C4-2B (cell line): Measurements from ENCODE around the gene CELSR1.
"Not testable (repeated sequence)": the region's sequence is repeated elsewhere in the genome, so short reads cannot be mapped to it uniquely, and the experiment has no call there.

Experiments used
- H3K27ac ChIP-seq: fragments of 450-650 bp; 2 replicates; pipeline ENCODE4 v1.5.1; 2017
- ZFX ChIP-seq: fragments of 450-650 bp; IDR thresholded peaks from 2 replicates; pipeline ENCODE4 v1.6.1; 2017
- TF ChIP-seq, protein P1 (sequence below): fragments of 450-650 bp; conservative IDR thresholded peaks from 2 replicates; pipeline ENCODE4 v1.5.1; 2017; ENCODE audit warnings: mild to moderate bottlenecking

CELSR1 gene

GRCh38 chr22:46410291-46410808 is 127.1 kb downstream of the CELSR1 start:
- TF ChIP-seq ZFX, result no peak
- TF ChIP-seq, protein P1, sequence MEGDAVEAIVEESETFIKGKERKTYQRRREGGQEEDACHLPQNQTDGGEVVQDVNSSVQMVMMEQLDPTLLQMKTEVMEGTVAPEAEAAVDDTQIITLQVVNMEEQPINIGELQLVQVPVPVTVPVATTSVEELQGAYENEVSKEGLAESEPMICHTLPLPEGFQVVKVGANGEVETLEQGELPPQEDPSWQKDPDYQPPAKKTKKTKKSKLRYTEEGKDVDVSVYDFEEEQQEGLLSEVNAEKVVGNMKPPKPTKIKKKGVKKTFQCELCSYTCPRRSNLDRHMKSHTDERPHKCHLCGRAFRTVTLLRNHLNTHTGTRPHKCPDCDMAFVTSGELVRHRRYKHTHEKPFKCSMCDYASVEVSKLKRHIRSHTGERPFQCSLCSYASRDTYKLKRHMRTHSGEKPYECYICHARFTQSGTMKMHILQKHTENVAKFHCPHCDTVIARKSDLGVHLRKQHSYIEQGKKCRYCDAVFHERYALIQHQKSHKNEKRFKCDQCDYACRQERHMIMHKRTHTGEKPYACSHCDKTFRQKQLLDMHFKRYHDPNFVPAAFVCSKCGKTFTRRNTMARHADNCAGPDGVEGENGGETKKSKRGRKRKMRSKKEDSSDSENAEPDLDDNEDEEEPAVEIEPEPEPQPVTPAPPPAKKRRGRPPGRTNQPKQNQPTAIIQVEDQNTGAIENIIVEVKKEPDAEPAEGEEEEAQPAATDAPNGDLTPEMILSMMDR, result no peak

GRCh38 chr22:46409631-46410210 is 127.7 kb downstream of the CELSR1 start:
- no peak overlapping the region for H3K27ac ChIP-seq
- TF ChIP-seq, protein P1, result no peak
- no peak for TF ChIP-seq ZFX

More at GRCh38 chr22:46410291-46410808, 127.1 kb downstream of the CELSR1 start:
- no peak overlapping the region for H3K27ac ChIP-seq

- no peak overlapping the region for H3K27ac ChIP-seq
- TF ChIP-seq, protein P1, result no peak
- TF ChIP-seq ZFX, result no peak
These were observed 128.6 kb downstream of the CELSR1 start for GRCh38 chr22:46408568-46409506.

DNA sequence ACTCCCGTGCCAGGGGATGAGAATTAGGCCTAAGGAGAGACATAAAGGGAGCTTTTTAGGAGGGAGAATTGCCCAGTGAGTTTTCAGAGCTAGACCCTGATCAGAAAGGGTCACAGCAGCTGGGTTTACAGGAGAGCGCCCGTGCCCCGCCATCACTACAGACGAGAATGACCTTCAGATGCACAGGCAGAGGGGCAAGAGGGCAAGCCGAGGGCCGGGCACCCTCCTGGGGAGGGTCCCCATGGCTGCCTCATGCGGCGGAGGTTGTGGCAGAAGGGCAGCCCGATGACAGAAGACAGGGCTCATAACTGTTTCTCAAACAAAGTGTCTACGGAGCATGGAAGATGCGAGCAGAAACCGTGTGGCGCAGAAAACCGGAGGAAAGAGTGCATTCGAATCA is 129.7 kb downstream of the CELSR1 start:
- TF ChIP-seq ZFX, result no peak
- TF ChIP-seq, protein P1, result no peak
- H3K27ac ChIP-seq, result no peak overlapping the region

- H3K27ac ChIP-seq, result no peak overlapping the region
- TF ChIP-seq, protein P1, result no peak
- no peak for TF ChIP-seq ZFX
These were observed 130.6 kb downstream of the CELSR1 start for GRCh38 chr22:46406791-46407190.

DNA sequence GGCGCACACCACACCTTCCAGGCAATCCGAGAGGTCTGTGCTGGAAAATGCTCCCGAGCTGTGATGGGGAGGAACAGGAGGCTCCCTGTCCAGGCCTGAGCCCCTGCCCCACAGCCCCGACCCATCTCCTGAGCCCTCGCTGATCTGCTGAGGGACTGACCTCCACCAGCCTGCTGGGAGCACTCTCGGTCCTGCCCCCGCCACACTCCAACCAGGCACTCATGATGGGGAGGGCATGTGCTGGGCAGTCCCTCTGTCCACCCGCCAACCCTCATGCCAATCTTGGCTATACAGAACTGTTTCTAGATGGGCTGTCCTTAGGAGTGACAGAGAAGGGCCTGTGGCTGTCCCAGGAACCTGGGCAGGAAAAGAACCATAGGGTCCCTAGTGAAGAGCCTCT is 131.1 kb downstream of the CELSR1 start:
- TF ChIP-seq, protein P1, result no peak
- no peak for TF ChIP-seq ZFX
- no peak overlapping the region for H3K27ac ChIP-seq

- H3K27ac ChIP-seq, result no peak overlapping the region
- TF ChIP-seq ZFX, result no peak
- TF ChIP-seq, protein P1, result no peak
These were observed 131.5 kb downstream of the CELSR1 start for GRCh38 chr22:46405901-46406300.

- H3K27ac ChIP-seq, result not testable (repeated sequence)
These were observed 133.5 kb downstream of the CELSR1 start for GRCh38 chr22:46403880-46404279.
